GM10266 (cell line): Measurements from ENCODE around the gene OARD1.

Experiments used
- DNase-seq: peaks from one replicate; pipeline ENCODE4 v3.0.0; 2012; ENCODE audit errors: extremely low spot score
- TF ChIP-seq, protein P1 (sequence below): IDR thresholded peaks from 2 replicates; pipeline ENCODE4 v1.5.1; 2012; ENCODE audit warnings: mild to moderate bottlenecking, low read depth; ENCODE audit not compliant: control insufficient read depth, insufficient read depth; ENCODE audit errors: missing control alignments

The OARD1 gene

DNA sequence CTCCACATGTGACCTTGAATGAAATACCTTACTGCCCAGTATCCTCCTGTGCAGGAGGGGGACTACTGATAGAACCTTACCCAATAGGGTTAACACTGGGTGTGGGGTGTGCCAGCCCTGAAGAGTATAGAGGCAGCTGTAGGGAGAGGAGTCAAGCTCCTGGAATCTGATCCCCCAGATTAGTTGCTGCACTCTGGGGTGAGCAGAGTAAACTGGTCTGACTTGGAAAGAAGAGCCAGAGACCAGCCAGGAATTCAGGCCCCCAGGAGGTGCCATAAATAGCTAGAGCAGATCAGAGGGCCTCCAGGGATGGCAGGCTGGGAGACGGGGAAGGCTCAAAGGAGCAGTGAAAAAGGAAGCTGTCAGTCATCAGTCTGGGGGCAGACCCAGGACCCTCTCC lies 22.6 kb downstream of the OARD1 start:
- TF ChIP-seq, protein P1, sequence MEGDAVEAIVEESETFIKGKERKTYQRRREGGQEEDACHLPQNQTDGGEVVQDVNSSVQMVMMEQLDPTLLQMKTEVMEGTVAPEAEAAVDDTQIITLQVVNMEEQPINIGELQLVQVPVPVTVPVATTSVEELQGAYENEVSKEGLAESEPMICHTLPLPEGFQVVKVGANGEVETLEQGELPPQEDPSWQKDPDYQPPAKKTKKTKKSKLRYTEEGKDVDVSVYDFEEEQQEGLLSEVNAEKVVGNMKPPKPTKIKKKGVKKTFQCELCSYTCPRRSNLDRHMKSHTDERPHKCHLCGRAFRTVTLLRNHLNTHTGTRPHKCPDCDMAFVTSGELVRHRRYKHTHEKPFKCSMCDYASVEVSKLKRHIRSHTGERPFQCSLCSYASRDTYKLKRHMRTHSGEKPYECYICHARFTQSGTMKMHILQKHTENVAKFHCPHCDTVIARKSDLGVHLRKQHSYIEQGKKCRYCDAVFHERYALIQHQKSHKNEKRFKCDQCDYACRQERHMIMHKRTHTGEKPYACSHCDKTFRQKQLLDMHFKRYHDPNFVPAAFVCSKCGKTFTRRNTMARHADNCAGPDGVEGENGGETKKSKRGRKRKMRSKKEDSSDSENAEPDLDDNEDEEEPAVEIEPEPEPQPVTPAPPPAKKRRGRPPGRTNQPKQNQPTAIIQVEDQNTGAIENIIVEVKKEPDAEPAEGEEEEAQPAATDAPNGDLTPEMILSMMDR = no peak
- no peak for DNase-seq

DNA sequence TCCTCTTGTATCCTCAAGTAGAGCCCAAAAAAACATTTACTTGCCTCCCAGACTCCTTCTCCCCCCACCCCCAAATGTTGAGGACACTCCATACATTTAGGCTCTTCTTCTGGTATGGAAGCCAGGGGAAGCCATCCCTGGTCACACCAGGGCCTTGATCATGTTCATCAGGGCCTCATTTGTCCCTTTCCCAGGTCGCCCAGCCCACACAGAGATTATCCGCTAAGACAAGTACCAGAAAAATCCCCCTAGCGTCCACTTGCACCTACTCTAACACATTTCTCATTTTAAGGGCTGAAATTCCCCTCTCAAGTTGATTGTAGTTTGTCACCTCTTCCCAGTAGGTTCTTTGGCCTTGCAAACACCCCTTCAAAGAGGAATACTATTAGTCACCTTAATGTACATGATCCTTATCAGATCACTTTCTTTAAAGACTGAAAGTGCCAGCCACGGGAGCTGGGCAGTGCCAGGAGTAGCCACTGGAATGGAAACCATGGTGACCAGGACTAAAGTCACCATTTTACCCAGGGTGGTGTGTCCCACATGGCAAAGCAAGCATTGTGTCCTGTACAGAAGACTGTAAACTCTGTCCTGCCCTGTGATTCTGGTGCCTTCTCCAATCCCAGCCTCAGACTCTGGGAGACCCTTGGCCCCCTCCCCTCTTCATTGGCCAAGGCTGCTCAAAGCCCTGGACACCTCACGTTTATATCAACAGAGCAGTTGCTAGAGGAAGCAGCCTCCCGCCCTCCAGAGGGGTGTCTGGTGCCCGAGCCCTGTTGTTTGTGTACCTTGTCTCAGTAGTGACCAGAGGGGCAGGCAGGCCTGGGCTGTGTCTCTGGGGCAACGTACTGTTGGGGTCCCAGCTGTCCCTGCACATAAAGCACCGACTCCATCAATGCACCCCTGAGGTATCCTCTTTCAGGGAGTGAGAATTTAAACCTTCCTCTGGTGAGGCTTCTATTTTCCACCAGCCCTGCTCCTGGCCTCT lies 24.1 kb downstream of the OARD1 start:
- DNase-seq = no peak
- TF ChIP-seq, protein P1 = no peak

DNA sequence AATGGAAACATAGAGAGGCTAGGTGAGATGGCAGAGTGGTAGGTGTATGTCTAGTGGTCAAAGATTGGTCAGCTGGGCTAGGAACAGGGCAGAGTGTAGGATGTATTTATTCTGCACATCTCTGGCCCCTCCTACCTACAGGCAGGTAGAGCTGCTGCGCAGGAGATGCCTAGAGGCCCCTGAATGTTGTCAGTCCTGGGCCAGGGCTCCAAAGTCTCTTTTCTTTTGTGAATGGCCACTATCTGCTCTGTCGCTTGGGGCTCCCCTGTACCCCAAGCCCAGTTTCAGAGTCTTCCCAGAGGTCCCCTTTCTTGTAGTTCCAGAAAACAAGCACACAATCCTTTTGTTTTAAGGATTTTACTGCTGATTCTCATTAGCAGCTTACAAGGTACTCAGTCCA lies 24.9 kb downstream of the OARD1 start:
- DNase-seq = no peak
- TF ChIP-seq, protein P1 = no peak

DNA sequence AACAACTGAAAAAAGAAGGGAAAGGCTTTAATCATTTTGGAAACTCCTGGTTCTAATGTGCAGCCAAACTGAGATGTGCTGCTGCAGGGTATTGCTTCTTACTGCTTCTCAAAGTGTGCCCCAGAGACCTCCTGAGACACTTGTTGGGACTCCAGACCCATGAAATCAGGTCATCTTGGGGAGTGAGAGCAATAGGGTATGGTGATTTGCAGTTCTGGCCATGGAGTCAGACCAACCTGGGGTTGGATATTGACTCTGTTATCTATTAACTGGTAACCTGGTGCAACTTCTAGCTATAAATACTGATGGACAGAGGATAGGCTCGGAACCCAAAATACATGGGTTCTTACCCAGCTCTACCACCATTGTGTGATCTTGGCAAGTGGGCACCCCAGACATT lies 26.1 kb downstream of the OARD1 start:
- no peak for DNase-seq
- TF ChIP-seq, protein P1 = no peak

DNA sequence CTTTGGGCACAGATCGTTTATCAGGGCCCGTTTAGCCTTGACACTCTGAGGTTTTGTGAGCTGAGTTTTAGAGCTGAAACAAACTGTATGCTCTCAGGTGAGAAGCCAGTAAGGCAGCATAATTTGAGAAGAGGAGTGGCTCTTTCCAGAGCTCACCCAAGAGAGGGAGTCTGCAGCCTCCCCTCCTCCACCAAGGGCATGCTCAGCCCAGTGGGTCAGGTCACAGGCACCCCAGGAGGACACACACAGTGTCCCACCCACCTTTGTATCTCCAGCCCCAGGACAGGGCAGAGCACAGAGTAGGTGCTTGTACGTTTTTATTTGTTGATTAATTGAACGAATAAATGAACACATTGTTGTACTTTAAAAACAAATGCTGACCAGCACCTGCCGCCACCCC lies 26.5 kb downstream of the OARD1 start:
- no peak for DNase-seq
- TF ChIP-seq, protein P1 = no peak

DNA sequence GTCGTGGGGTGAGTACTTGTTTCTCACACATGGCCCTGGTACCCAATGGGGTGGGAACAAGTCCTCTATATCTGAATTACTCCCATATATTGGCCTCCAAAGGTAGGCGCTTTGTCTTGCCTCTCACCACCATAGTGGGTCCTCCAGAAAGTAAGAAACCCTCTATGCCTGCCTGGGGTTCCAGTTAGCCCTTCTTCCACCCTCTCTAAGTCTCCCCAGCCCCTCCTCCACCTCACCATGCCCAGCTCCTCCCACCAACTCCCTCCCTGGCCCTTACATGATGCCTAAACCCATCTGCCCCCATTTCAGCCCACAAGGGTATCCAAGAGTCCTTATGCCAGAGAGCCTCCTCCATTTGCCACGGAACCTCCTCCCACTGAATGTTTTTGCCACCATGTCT lies 29.0 kb downstream of the OARD1 start:
- TF ChIP-seq, protein P1 = no peak
- DNase-seq = no peak
